ENCODE results near the gene ENTPD7. TPM values are rescaled to one million over a fixed set of nuclear protein-coding genes. Genes with fewer than 3 reads are reported as not detected.
A peak's percentile ranks its signal among the peaks of the same experiment; 100 is the strongest.

Gene ENTPD7
- total RNA-seq, 6 experiments from 2014 or later = 11.1 to 17.0 (median 13.6) TPM

DNA sequence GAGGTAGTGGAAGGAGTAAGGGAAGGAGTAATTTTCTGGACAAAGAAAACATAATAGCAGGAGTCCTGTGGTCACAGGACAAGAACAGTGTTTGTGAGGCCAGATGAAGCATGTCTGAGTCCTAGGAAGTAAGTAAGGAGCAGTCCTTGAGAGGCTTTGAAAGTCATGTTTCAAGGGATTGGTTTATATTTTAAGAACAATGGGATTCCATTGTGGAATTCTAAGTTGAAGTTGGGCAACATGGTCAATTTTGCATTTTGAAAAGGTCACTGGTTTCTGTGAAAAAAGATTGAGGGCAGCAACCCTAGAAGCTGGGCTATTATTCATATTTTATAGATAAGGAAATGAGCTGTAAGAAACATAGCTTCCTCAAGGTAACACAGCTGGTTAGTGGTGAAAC is 28.3 kb upstream of the ENTPD7 start:
- H3K4me3 Mint-ChIP-seq = no peak overlapping the region
- peak overlapping the region; percentile 64 for H3K27ac Mint-ChIP-seq
- no peak for TF ChIP-seq CTCF (IDR thresholded peaks at IDR 0.05)
- DNase-seq = no peak
- no peaks in the 10 kb centered on the region for H3K36me3 Mint-ChIP-seq (ENCODE audit: low read depth)
- H3K9me3 Mint-ChIP-seq = no peaks in the 10 kb centered on the region
- H3K4me1 Mint-ChIP-seq (ENCODE audit: low read depth) = peaks cover 22% of the 10 kb centered on the region
- peaks cover 11% of the 10 kb centered on the region for H3K27me3 Mint-ChIP-seq (ENCODE audit: insufficient read depth)

DNA sequence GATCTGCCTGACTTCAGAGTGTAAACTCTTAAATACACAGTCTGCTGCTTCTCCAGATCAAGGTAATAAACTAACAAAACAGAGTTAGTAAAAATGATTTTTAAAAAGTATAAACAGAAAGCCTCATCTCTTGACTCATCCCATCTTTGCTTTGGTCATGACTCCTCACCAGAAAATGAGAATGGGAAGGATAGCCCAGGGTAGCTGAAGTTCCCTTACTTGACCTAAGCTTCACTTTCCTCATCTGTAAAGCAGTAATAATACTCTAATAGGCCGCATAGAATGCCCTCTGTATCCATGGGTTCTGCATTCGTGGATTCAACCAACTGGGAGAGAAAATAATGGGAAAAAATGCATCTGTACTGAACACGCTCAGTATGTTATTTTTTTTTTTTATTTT is 27.8 kb upstream of the ENTPD7 start:
- Mint-ChIP-seq H3K4me1 (ENCODE audit: low read depth) (peaks cover 22% of the 10 kb centered on the region), H3K36me3 (ENCODE audit: low read depth) (no peaks in the 10 kb centered on the region), H3K9me3 (no peaks in the 10 kb centered on the region), H3K27me3 (ENCODE audit: insufficient read depth) (peaks cover 11% of the 10 kb centered on the region), H3K4me3 (no peak overlapping the region), H3K27ac (peak overlapping the region; percentile 17; the same call in 1 of the 2 replicates)
- peak; percentile 52 for DNase-seq
- no peak for TF ChIP-seq CTCF (IDR thresholded peaks at IDR 0.05)

GRCh38 chr10:99633832-99634231 is 25.5 kb upstream of the ENTPD7 start:
- DNase-seq = no peak
- Mint-ChIP-seq H3K4me3 (no peak overlapping the region), H3K36me3 (ENCODE audit: low read depth) (no peaks in the 10 kb centered on the region), H3K27ac (no peak overlapping the region), H3K4me1 (ENCODE audit: low read depth) (peaks cover 22% of the 10 kb centered on the region), H3K9me3 (no peaks in the 10 kb centered on the region), H3K27me3 (ENCODE audit: insufficient read depth) (peaks cover 11% of the 10 kb centered on the region)
- no peak for TF ChIP-seq CTCF (IDR thresholded peaks at IDR 0.05)

- H3K27ac Mint-ChIP-seq = no peak overlapping the region
- TF ChIP-seq CTCF (IDR thresholded peaks at IDR 0.05) = no peak
- no peak for DNase-seq
- H3K9me3 Mint-ChIP-seq = peaks cover 7% of the 10 kb centered on the region; the same call in 1 of the 2 replicates
- H3K27me3 Mint-ChIP-seq (ENCODE audit: insufficient read depth) = peaks cover 21% of the 10 kb centered on the region
- H3K4me1 Mint-ChIP-seq (ENCODE audit: low read depth) = peaks cover 8% of the 10 kb centered on the region
- H3K4me3 Mint-ChIP-seq = no peak overlapping the region
- H3K36me3 Mint-ChIP-seq (ENCODE audit: low read depth) = no peaks in the 10 kb centered on the region
These were observed 11.6 kb upstream of the ENTPD7 start for GRCh38 chr10:99647601-99648151.

DNA sequence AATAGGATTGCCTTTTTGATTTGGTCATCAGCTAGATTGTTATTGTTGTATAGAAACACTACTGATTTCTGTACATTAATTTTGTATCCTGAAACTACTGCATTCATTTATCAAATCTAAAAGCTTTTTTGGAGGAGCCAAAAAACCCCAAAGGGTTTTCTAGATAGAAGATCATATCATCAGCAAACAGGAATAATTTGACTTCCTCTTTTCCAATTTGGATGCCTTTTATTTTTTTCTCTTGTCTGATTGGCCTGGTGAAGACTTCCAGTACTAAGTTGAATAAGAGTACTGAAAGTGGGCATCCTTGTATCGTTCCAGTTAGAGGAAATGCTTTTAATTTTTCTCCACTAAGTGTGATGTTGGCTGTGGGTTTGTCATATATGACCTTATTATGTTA is 10.6 kb upstream of the ENTPD7 start:
- H3K4me1 Mint-ChIP-seq (ENCODE audit: low read depth) = peaks cover 8% of the 10 kb centered on the region
- no peak overlapping the region for H3K4me3 Mint-ChIP-seq
- TF ChIP-seq CTCF (IDR thresholded peaks at IDR 0.05) = no peak
- H3K27me3 Mint-ChIP-seq (ENCODE audit: insufficient read depth) = peaks cover 20% of the 10 kb centered on the region
- DNase-seq = no peak
- no peaks in the 10 kb centered on the region for H3K36me3 Mint-ChIP-seq (ENCODE audit: low read depth)
- H3K27ac Mint-ChIP-seq = no peak overlapping the region
- H3K9me3 Mint-ChIP-seq = peaks cover 7% of the 10 kb centered on the region; the same call in 1 of the 2 replicates

Data from HFFc6 (cell line).